ENCODE data around the gene DNMT1. TPM values are rescaled to one million over a fixed set of nuclear protein-coding genes. Genes with fewer than 3 reads are reported as not detected.

Gene DNMT1
- total RNA-seq, 1 donor from 2014 or later, result 333 TPM

GRCh38 chr19:10224337-10224736 lies 29.6 kb upstream of the DNMT1 start:
- H3K4me3 Mint-ChIP-seq, result no peak overlapping the region
- peaks cover 5% of the 10 kb centered on the region for H3K36me3 Mint-ChIP-seq (ENCODE audit: low read depth)
- H3K27ac Mint-ChIP-seq (ENCODE audit: unreplicated experiment), result no peak overlapping the region
- TF ChIP-seq CTCF (conservative IDR thresholded peaks at IDR 0.05), result no peak
- peaks cover 2% of the 10 kb centered on the region for H3K27me3 Mint-ChIP-seq (ENCODE audit: low read depth)
- H3K9me3 Mint-ChIP-seq, result no peaks in the 10 kb centered on the region
- no peak for DNase-seq (ENCODE audit: low read depth, low spot score)
- H3K4me1 Mint-ChIP-seq, result peaks cover 14% of the 10 kb centered on the region

- Mint-ChIP-seq H3K4me3 (no peak overlapping the region), H3K27ac (ENCODE audit: unreplicated experiment) (no peak overlapping the region), H3K36me3 (ENCODE audit: low read depth) (peaks cover 5% of the 10 kb centered on the region), H3K9me3 (no peaks in the 10 kb centered on the region), H3K4me1 (peaks cover 14% of the 10 kb centered on the region), H3K27me3 (ENCODE audit: low read depth) (peaks cover 2% of the 10 kb centered on the region)
- TF ChIP-seq CTCF (conservative IDR thresholded peaks at IDR 0.05), result no peak
- no peak for DNase-seq (ENCODE audit: low read depth, low spot score)
These were observed 28.9 kb upstream of the DNMT1 start for GRCh38 chr19:10223488-10224213.

- Mint-ChIP-seq H3K9me3 (no peaks in the 10 kb centered on the region), H3K27me3 (ENCODE audit: low read depth) (peaks cover under 1% of the 10 kb centered on the region)
These were observed 27.6 kb upstream of the DNMT1 start for GRCh38 chr19:10222201-10222890.

GRCh38 chr19:10220695-10221094 lies 25.9 kb upstream of the DNMT1 start:
- TF ChIP-seq CTCF (conservative IDR thresholded peaks at IDR 0.05), result no peak
- H3K27ac Mint-ChIP-seq (ENCODE audit: unreplicated experiment), result peak overlapping the region; percentile 29
- no peaks in the 10 kb centered on the region for H3K9me3 Mint-ChIP-seq
- no peak overlapping the region for H3K4me3 Mint-ChIP-seq
- H3K4me1 Mint-ChIP-seq, result peaks cover 3% of the 10 kb centered on the region
- H3K27me3 Mint-ChIP-seq (ENCODE audit: low read depth), result no peaks in the 10 kb centered on the region
- no peak for DNase-seq (ENCODE audit: low read depth, low spot score)
- H3K36me3 Mint-ChIP-seq (ENCODE audit: low read depth), result peaks cover 5% of the 10 kb centered on the region

More at GRCh38 chr19:10222201-10222890, 27.6 kb upstream of the DNMT1 start:
- DNase-seq (ENCODE audit: low read depth, low spot score), result no peak
- H3K4me1 Mint-ChIP-seq, result peaks cover 11% of the 10 kb centered on the region
- no peak for TF ChIP-seq CTCF (conservative IDR thresholded peaks at IDR 0.05)
- peak overlapping the region; percentile 46 for H3K4me3 Mint-ChIP-seq
- H3K27ac Mint-ChIP-seq (ENCODE audit: unreplicated experiment), result no peak overlapping the region
- peaks cover 5% of the 10 kb centered on the region for H3K36me3 Mint-ChIP-seq (ENCODE audit: low read depth)

- Mint-ChIP-seq H3K27ac (ENCODE audit: unreplicated experiment) (no peak overlapping the region), H3K9me3 (no peaks in the 10 kb centered on the region)
These were observed 24.9 kb upstream of the DNMT1 start for GRCh38 chr19:10219678-10220077.

More at GRCh38 chr19:10219678-10220077, 24.9 kb upstream of the DNMT1 start:
- Mint-ChIP-seq H3K36me3 (ENCODE audit: low read depth) (peaks cover 5% of the 10 kb centered on the region), H3K27me3 (ENCODE audit: low read depth) (no peaks in the 10 kb centered on the region), H3K4me1 (peaks cover under 1% of the 10 kb centered on the region), H3K4me3 (no peak overlapping the region)
- TF ChIP-seq CTCF (conservative IDR thresholded peaks at IDR 0.05), result peak; percentile 42
- no peak for DNase-seq (ENCODE audit: low read depth, low spot score)

Measured in neural crest cell (in vitro differentiated cells).